HFFc6 (cell line): ENCODE measurements around the gene TMEM97. TPM values are rescaled to one million over a fixed set of nuclear protein-coding genes. Genes with fewer than 3 reads are reported as not detected.

ENCODE experiments used
- DNase-seq: peaks from one replicate; pipeline ENCODE4 v3.0.0-alpha.2; 2018
- H3K27ac Mint-ChIP-seq: 2 replicates; pipeline ENCODE4 v1.8.0; 2020; ENCODE audit warnings: mild to moderate bottlenecking, mixed read lengths
- H3K27me3 Mint-ChIP-seq: 2 replicates; pipeline ENCODE4 v1.8.0; 2021; ENCODE audit warnings: mild to moderate bottlenecking, moderate library complexity, mixed read lengths; ENCODE audit not compliant: insufficient read depth
- H3K36me3 Mint-ChIP-seq: 2 replicates; pipeline ENCODE4 v1.8.0; 2021; ENCODE audit warnings: low read depth, mixed read lengths
- H3K4me1 Mint-ChIP-seq: 2 replicates; pipeline ENCODE4 v1.8.0; 2020; ENCODE audit warnings: low read depth, mixed read lengths
- H3K4me3 Mint-ChIP-seq: 2 replicates; pipeline ENCODE4 v1.8.0; 2020; ENCODE audit warnings: mild to moderate bottlenecking, moderate library complexity, mixed read lengths
- H3K9me3 Mint-ChIP-seq: 2 replicates; pipeline ENCODE4 v1.8.0; 2020; ENCODE audit warnings: mild to moderate bottlenecking, mixed read lengths
- total RNA-seq, 6 experiments: library from RNA; stranded (reverse); fragmentation: NEBNext Ultra II Directional; extraction: Animal tissue kit (Norgen Biotek cat#: 25700); gene quantifications; 2 replicates in 1 of 6; 3 replicates in 5 of 6; pipeline ENCODE4 v1.2.3, GENCODE V29; 2021
- TF ChIP-seq, protein P1 (sequence below): fragments of 200-600 bp; sonication (generic); IDR thresholded peaks from 2 replicates; pipeline ENCODE4 v1.5.0; 2021; ENCODE audit warnings: antibody characterized with exemption, mild to moderate bottlenecking

Gene TMEM97
- total RNA-seq, 6 experiments from 2014 or later = 17.6 to 29.5 (median 24.1) TPM

DNA sequence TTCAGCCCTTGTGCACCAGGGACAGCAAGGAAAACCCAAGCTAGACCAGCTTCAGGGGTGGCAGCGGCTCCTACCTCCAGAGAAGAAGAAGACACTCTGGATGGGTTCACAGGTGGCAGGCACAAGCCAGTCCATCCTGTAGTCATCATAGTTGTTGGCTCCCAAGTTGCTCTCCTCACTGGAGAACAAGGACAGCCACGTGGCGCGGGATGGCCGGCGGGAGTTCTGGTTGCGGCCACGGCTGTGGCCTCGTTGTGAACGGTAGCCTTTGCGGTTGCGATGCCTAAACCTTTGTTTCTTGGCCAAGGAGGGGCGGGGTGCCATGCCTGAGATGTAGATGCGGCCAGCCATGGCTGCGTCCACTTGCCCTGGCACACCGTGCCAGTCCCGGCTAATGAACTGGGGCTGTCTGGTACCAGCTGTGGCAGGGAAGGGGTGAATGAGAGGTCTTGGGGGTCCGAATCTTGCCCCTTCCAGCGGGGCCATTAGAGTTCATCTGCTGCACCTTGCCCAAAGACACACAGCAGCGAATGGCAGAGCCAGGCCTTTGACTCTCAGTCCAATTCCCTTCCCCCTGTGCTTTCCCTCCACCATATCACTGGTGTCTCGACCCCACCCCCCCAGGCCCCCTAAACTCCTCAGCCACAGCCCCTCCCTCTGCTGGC lies 48.8 kb downstream of the TMEM97 start:
- Mint-ChIP-seq H3K36me3 (no peaks in the 10 kb centered on the region), H3K27ac (no peak overlapping the region), H3K4me3 (no peak overlapping the region), H3K27me3 (no peaks in the 10 kb centered on the region; the same call in 1 of the 2 replicates), H3K9me3 (no peaks in the 10 kb centered on the region), H3K4me1 (peaks cover 20% of the 10 kb centered on the region)
- DNase-seq = no peak
- TF ChIP-seq, protein P1, sequence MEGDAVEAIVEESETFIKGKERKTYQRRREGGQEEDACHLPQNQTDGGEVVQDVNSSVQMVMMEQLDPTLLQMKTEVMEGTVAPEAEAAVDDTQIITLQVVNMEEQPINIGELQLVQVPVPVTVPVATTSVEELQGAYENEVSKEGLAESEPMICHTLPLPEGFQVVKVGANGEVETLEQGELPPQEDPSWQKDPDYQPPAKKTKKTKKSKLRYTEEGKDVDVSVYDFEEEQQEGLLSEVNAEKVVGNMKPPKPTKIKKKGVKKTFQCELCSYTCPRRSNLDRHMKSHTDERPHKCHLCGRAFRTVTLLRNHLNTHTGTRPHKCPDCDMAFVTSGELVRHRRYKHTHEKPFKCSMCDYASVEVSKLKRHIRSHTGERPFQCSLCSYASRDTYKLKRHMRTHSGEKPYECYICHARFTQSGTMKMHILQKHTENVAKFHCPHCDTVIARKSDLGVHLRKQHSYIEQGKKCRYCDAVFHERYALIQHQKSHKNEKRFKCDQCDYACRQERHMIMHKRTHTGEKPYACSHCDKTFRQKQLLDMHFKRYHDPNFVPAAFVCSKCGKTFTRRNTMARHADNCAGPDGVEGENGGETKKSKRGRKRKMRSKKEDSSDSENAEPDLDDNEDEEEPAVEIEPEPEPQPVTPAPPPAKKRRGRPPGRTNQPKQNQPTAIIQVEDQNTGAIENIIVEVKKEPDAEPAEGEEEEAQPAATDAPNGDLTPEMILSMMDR = no peak

DNA sequence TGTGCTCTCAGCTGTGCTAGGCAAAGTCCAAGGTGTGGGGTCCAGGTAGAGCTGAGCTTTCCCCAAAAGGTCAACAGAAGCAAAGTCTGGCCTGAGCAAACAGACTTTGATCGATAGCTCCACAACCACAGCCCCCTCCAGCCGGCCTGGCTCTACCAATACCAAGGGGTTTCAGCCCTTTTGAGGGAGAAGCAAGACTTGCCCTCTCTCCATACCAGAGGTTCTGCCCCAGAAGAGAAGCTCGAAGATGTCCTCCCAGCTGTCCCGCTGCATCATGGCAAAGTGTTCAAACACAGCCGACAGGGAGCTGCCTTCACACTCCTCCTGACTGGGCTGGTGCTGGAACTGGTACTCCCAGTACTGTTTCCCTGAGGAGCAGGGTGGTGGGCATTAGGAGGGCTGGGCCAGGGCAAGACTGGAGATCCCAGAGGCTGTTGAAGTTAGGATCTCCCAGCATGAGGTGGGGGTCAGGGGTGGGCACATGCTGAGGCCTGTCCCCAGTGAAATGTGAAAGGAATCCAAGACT lies 49.4 kb downstream of the TMEM97 start:
- Mint-ChIP-seq H3K27ac (no peak overlapping the region), H3K4me3 (no peak overlapping the region), H3K27me3 (no peaks in the 10 kb centered on the region; the same call in 1 of the 2 replicates), H3K4me1 (peaks cover 26% of the 10 kb centered on the region), H3K36me3 (no peaks in the 10 kb centered on the region; the same call in 1 of the 2 replicates), H3K9me3 (no peaks in the 10 kb centered on the region)
- DNase-seq = no peak
- TF ChIP-seq, protein P1 = no peak

DNA sequence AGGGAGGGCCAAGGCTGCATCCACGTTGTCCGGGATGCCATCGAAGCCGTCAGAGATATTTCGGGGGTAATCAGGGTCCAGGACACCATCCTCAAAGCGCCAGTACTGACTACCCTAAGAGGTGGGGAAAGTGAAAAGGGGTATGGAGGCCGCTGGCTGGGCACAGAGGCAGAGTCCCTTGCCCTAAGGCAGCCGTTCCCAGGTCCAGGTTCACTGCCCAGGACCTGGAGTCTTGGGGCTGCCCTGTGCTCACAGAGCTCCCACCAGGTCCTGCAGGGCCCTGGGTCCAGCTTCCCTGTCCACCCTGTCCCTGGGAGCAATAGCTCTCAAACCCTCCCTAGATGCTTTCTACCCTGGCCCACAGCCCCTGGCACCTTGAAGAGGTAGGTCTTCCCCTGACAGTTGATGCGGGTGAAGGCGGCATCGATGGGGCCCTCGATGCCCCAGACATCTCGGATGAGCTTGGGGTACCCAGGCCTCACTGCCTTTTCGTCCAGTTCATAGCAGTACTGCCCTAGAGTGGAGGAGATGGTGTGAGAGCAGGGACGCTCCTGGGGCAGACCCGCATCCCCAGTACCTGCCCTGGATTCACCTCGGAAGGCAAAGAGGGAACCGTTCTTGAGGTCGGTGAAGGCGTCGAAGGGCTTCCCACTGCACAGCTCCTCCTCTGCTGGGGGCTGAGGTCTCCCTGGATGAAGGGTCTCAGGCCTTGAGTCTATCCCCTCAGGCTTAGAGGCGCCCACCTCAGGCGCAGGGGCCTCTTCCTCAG lies 50.1 kb downstream of the TMEM97 start:
- no peak for DNase-seq
- no peak overlapping the region for H3K27ac Mint-ChIP-seq
- peaks cover 4% of the 10 kb centered on the region; the same call in 1 of the 2 replicates for H3K36me3 Mint-ChIP-seq
- no peaks in the 10 kb centered on the region for H3K9me3 Mint-ChIP-seq
- H3K4me1 Mint-ChIP-seq = peaks cover 31% of the 10 kb centered on the region
- TF ChIP-seq, protein P1 = no peak
- no peak overlapping the region for H3K4me3 Mint-ChIP-seq
- H3K27me3 Mint-ChIP-seq = no peaks in the 10 kb centered on the region; the same call in 1 of the 2 replicates

DNA sequence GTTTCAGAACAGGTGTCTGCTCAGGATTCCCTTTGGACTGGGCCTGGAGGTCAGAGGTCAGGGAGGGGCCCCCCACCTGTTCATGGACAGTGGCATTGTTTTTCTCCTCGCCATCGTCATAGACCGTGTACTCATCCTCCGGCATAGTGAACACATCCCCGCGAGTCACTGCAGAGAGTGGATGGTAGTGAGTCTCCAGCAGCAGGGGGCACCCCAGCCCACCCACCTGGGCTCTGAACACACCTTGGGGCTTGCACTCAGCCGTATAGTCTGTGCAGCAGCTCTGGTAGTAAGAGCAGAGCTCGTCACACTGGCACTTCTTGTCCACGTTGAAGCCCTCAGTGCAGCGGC lies 50.7 kb downstream of the TMEM97 start:
- no peak overlapping the region; the same call in 1 of the 2 replicates for H3K4me3 Mint-ChIP-seq
- DNase-seq = no peak
- TF ChIP-seq, protein P1 = no peak
- H3K4me1 Mint-ChIP-seq = peaks cover 31% of the 10 kb centered on the region
- peak overlapping the region; percentile 70; the same call in 1 of the 2 replicates for H3K27ac Mint-ChIP-seq
- H3K9me3 Mint-ChIP-seq = no peaks in the 10 kb centered on the region
- H3K36me3 Mint-ChIP-seq = peaks cover 4% of the 10 kb centered on the region; the same call in 1 of the 2 replicates
- H3K27me3 Mint-ChIP-seq = no peaks in the 10 kb centered on the region; the same call in 1 of the 2 replicates

DNA sequence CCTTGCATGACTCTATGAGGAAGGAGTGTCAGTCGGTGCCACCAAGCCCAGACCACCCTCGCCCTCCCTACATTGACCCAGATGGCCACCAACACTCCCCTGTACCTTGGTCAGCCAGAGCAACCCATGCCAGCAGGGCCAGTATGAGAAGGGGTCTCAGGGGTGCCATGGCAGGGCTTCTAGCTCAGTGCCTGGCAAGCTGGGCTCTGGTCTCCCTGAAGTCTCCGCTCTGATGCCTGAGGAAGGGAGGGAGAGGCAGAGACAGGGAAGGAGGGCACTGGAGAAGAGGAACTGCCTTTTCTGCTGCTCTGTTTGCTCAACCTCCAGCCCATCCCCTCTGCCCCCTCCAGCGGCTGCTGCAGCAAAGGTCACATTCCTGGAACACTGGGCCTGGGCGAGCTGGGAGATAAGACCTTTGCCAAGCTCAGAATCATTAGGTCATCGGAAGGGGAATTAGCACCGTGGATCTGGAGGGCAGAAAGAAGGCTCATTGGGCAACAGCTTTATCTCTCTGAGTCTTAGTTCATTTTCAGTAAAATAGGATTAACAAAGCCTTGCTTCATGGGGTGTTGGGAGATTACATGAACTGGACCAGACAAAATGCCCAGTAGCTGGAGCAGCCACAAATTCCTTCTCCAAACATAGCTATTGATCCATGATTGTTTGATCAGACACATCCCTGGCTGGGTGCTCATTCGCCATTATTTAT lies 51.2 kb downstream of the TMEM97 start, which contains the start of gene VTN:
VTN (minus strand) TSS at position 273 of the 709 bp plus-strand sequence; CDS start at position 169, 104 bp downstream.
- Mint-ChIP-seq H3K27ac (peak within 1 kb of the TSS; percentile 70), H3K4me1 (peaks cover 35% of the 10 kb centered on the region), H3K27me3 (no peaks in the 10 kb centered on the region; the same call in 1 of the 2 replicates), H3K9me3 (no peaks in the 10 kb centered on the region), H3K4me3 (peak within 1 kb of the TSS; percentile 87), H3K36me3 (peaks cover 8% of the 10 kb centered on the region; the same call in 1 of the 2 replicates)
- no peak for DNase-seq
- TF ChIP-seq, protein P1 = no peak
